Measurements from ENCODE around the gene RABL6.

DNA sequence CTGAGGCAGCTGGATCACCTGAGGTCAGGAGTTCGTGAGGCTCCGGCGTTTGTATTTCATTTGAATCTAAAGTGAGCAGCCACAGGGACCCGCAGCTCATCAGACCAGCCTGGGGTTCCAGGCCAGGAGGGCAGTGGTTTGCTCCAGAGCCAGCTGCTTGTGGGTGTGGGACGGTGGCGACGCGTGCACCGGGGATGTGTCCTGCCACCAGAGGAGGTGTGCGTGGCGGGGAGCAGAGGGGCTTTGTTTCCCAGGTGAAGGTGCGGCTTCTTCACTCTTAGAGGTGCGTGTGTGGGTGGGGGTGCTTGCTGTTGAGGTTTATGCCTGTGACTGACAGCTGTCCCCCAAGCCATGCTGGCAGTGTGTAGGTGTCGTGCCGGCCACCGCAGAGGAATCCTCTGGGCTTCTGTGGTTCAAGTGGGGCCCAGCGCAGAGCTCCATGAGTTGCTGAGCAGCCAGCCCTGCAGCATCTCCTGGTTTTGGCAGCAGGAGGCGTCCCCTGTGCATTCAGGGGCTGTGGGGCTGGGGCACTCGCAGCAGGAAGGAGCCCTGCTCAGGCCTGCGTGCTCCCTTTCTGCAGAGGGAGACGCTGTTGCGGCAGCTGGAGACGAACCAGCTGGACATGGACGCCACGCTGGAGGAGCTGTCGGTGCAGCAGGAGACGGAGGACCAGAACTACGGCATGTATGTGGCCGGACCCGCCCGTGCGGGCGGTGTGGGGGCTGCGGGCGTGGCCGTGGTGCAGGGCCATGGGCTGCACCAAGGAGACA lies 27.6 kb downstream of the RABL6 start:
- TF ChIP-seq YY1 (IDR thresholded peaks at IDR 0.05; ENCODE audit: insufficient read depth, insufficient read length) (no peak), ZNF274 (IDR thresholded peaks at IDR 0.05; ENCODE audit: low read depth, low read length) (no peak), SUZ12 (IDR thresholded peaks at IDR 0.05; ENCODE audit: extremely low read depth, insufficient read depth, insufficient read length) (no peak)
